Body of pancreas (tissue), 4 donors: ENCODE results near the gene STK17A. TPM values are rescaled to one million over a fixed set of nuclear protein-coding genes. Genes with fewer than 3 reads are reported as not detected.

ENCODE experiments used
- ATAC-seq: fragments of 150-250 bp; one replicate; pipeline ENCODE4 v1.9.1; 2016
- DNase-seq, 4 donors: peaks; one replicate each; pipeline ENCODE4 v3.0.0-alpha.2; 2019
- H3K27ac ChIP-seq, 4 donors: fragments of 200-600 bp; sonication (generic); 1 replicate in 3 of 4; 2 replicates in 1 of 4; pipeline versions ENCODE4 v1.5.1 to v1.6.1; 2016 to 2019; ENCODE audit warnings: mild to moderate bottlenecking in 1 of 4, mixed read lengths in 1 of 4, moderate library complexity in 1 of 4
- H3K27me3 ChIP-seq, 2 donors: fragments of 200-600 bp; sonication (generic); one replicate each; pipeline ENCODE4 v1.6.0; 2016; ENCODE audit warnings: mild to moderate bottlenecking in 1 of 2
- H3K36me3 ChIP-seq, 2 donors: fragments of 200-600 bp; sonication (generic); replicated peaks in 1 of 2; 2 replicates each; pipeline ENCODE4 v1.5.1; 2016; ENCODE audit warnings: low read depth in 2 of 2; ENCODE audit not compliant: insufficient read depth in 1 of 2
- H3K4me1 ChIP-seq: fragments of 200-600 bp; sonication (generic); one replicate; pipeline ENCODE4 v1.6.0; 2016
- H3K4me3 ChIP-seq, 2 donors: fragments of 200-600 bp; sonication (generic); 1 replicate in 1 of 2; 2 replicates in 1 of 2; pipeline ENCODE4 v1.5.1; 2016 to 2019
- H3K9me3 ChIP-seq, 3 donors: fragments of 200-600 bp; sonication (generic); 1 replicate in 2 of 3; 2 replicates in 1 of 3; pipeline ENCODE4 v1.5.1; 2016
- POLR2A ChIP-seq, 3 donors: fragments of 450-650 bp; IDR thresholded peaks; one replicate each; pipeline ENCODE4 v1.6.1; 2016; ENCODE audit warnings: antibody characterized with exemption in 3 of 3, mild to moderate bottlenecking in 2 of 3
- WGBS, 2 donors: methylation state at CpG; one replicate each; pipeline ENCODE4 v1.1.5; 2017; 5-methylcytosine and 5-hydroxymethylcytosine counted together
- intact Hi-C: fragments of 100-400 bp; cut with DNase I; formaldehyde crosslinking; loops from one replicate; pipeline ENCODE4 v1.15.1; 2023
- total RNA-seq, 2 donors: library from RNA; depleted of rRNA; stranded (reverse); fragments of >200 nt; gene quantifications; one replicate each; pipeline ENCODE4 v1.1.0, GENCODE V29; 2016
- TF ChIP-seq, protein P1 (sequence below), 7 experiments: fragments of 450-650 bp in 4 of 7; fragments of 200-600 bp in 3 of 7; sonication (generic) in 3 of 7; IDR thresholded peaks; one replicate each; pipeline ENCODE4 v1.5.1; 2016 to 2019; ENCODE audit warnings: antibody characterized with exemption in 7 of 7

Gene STK17A
- total RNA-seq, 2 donors from 2014 or later = 8.6 to 18.7 TPM

DNA sequence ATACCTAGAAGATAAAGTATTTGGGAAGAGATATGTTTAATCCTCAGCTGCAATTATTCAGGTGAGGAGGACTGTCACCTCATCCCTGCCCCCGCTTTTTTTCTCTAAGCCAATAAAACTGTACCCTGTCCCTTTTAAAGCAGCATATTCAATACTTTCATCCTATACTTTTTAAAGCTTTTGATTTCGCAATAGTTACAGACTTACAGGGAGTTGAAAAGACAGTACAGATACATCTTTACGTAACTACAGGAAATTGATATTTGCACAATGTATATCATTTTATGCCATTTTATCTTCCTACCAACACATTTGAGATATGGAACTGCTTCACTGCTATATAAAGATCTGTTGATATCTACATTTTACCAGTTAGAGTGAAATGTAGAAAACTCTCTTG is 47.6 kb downstream of the STK17A start:
- H3K4me3 ChIP-seq = no peak overlapping the region
- WGBS, 2 donors = 74 to 81% methylated on average over 3 of the region's 3 CpGs
- H3K9me3 ChIP-seq = no peaks in the 10 kb centered on the region
- peaks cover 4% of the 10 kb centered on the region for H3K4me1 ChIP-seq
- TF ChIP-seq, protein P1, sequence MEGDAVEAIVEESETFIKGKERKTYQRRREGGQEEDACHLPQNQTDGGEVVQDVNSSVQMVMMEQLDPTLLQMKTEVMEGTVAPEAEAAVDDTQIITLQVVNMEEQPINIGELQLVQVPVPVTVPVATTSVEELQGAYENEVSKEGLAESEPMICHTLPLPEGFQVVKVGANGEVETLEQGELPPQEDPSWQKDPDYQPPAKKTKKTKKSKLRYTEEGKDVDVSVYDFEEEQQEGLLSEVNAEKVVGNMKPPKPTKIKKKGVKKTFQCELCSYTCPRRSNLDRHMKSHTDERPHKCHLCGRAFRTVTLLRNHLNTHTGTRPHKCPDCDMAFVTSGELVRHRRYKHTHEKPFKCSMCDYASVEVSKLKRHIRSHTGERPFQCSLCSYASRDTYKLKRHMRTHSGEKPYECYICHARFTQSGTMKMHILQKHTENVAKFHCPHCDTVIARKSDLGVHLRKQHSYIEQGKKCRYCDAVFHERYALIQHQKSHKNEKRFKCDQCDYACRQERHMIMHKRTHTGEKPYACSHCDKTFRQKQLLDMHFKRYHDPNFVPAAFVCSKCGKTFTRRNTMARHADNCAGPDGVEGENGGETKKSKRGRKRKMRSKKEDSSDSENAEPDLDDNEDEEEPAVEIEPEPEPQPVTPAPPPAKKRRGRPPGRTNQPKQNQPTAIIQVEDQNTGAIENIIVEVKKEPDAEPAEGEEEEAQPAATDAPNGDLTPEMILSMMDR (IDR thresholded peaks at IDR 0.05) = no peak
- no peak for TF ChIP-seq POLR2A (IDR thresholded peaks at IDR 0.05)
- ATAC-seq (no peak), DNase-seq (no peak)
- H3K27me3 ChIP-seq = no peaks in the 10 kb centered on the region
- no peak overlapping the region for H3K27ac ChIP-seq
- intact Hi-C loops = no loop called here
- H3K36me3 ChIP-seq = peaks cover 0 to 1% of the 10 kb centered on the region in 2 donors

DNA sequence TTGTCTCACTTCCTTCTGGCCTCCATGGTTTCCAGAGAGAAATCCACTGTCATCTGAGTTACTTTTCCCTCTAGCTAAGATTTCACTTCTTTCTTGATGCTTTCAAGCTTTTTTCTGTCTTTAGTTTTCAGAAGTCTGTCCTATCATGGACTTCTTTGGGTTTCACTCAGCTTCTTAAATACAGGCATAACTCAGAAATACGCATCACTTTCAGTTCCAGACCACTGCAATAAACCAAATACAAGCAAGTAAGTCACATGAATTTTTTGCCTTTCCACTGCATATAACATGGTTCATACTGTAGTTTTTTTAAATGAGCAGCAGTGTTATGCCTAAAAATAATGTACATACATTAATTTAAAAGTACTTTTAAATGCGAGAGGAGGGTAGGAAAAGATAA is 48.7 kb downstream of the STK17A start:
- no peak overlapping the region for H3K4me3 ChIP-seq
- H3K9me3 ChIP-seq = no peaks in the 10 kb centered on the region
- TF ChIP-seq, protein P1 (IDR thresholded peaks at IDR 0.05) = no peak
- no peak for TF ChIP-seq POLR2A (IDR thresholded peaks at IDR 0.05)
- intact Hi-C loops = no loop called here
- H3K27me3 ChIP-seq = no peaks in the 10 kb centered on the region
- ATAC-seq (no peak), DNase-seq (no peak)
- H3K36me3 ChIP-seq = peaks cover 0 to 1% of the 10 kb centered on the region in 2 donors
- WGBS, 2 donors = 88 to 95% methylated on average over 2 of the region's 2 CpGs
- no peak overlapping the region for H3K27ac ChIP-seq
- peaks cover 10% of the 10 kb centered on the region for H3K4me1 ChIP-seq

DNA sequence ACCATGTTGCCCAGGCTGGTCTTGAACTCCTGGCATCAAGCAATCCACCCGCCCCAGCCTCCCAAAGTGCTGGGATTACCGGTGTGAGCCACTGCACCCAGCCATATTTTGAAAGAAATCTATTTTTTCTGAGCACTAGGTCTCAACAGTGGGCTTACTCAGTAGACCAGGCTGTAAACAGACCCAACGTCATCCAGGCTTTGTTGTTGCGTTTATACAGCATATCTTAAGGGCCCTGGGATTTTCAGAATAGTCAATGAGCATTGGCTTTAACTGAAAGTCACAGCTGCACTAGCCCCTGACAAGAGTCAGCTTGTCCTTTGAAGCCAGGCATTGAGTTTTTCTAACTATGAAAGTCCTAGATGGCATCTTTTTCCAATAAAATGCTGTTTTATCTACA is 49.8 kb downstream of the STK17A start:
- peaks cover 10% of the 10 kb centered on the region for H3K4me1 ChIP-seq
- WGBS, 2 donors = 93 to 95% methylated on average over 4 of the region's 4 CpGs
- no peaks in the 10 kb centered on the region for H3K27me3 ChIP-seq
- H3K9me3 ChIP-seq = no peaks in the 10 kb centered on the region
- intact Hi-C loops = no loop called here
- TF ChIP-seq, protein P1 (IDR thresholded peaks at IDR 0.05) = no peak
- no peak for TF ChIP-seq POLR2A (IDR thresholded peaks at IDR 0.05)
- ATAC-seq (no peak), DNase-seq (no peak)
- no peak overlapping the region for H3K4me3 ChIP-seq
- H3K27ac ChIP-seq = no peak overlapping the region
- H3K36me3 ChIP-seq = peaks cover 0 to 1% of the 10 kb centered on the region in 2 donors

DNA sequence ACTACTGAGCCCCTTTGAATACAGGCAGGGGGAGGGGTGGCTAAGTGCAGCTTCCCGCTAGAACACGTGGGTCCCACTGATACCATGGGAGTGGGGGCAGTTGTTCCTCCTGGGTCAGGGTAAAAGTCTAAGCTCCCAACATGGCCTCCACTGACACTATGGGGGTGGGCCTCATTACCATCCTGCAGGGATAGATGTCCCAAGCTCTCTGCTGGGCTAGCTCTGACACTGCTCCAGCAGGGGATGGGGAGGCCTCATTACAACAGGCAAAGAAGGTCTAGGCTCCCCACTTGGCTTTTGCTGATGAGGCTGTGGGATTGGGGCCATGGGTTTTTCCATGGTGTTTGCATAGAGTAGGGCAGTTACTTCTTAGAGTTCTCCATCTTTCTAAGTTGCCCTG is 51.5 kb downstream of the STK17A start:
- ATAC-seq = no peak
- Histone ChIP-seq H3K27me3 (no peaks in the 10 kb centered on the region), H3K27ac (no peak overlapping the region), H3K4me3 (no peak overlapping the region), H3K9me3 (no peaks in the 10 kb centered on the region), H3K4me1 (peaks cover 12% of the 10 kb centered on the region), H3K36me3 (peaks cover 0 to 1% of the 10 kb centered on the region in 2 donors)
- no peak for TF ChIP-seq POLR2A (IDR thresholded peaks at IDR 0.05)
- TF ChIP-seq, protein P1 (IDR thresholded peaks at IDR 0.05) = no peak
- intact Hi-C loops = no loop called here
- no peak for DNase-seq
- 96 to 100% methylated on average over 2 of the region's 2 CpGs for WGBS, 2 donors

DNA sequence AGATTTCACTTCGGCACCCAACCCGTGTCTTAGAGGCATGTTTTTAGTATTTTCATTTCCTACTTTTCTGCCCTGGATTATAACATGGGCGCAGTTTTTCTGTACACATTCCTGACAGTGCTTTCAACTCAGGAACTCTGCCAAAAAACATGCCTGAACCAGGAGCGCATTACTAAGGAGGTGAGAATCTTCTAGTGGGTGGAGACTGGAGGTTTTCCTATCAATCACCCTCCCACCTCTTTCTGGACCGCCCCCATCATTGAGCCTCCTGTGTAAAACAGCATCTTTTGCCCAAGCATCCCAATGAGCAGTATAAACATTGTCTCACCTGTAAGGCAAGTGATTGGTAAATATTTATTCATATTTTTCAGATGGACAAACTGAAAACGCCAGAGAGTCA is 53.2 kb downstream of the STK17A start:
- H3K36me3 ChIP-seq = peaks cover 0 to 1% of the 10 kb centered on the region in 2 donors
- DNase-seq (peak in 2 of 4 donors; percentile 34 to 40), ATAC-seq (peak; percentile 32)
- H3K4me1 ChIP-seq = peaks cover 29% of the 10 kb centered on the region
- H3K27me3 ChIP-seq = no peaks in the 10 kb centered on the region
- H3K4me3 ChIP-seq = no peak overlapping the region
- H3K27ac ChIP-seq = peak overlapping the region in 3 of 4 donors; percentile 11 to 64 (median 47)
- no peaks in the 10 kb centered on the region for H3K9me3 ChIP-seq
- TF ChIP-seq, protein P1 (IDR thresholded peaks at IDR 0.05) = no peak
- TF ChIP-seq POLR2A (IDR thresholded peaks at IDR 0.05) = no peak
- 52 to 58% methylated on average over 6 of the region's 6 CpGs for WGBS, 2 donors
- intact Hi-C loops = no loop called here
